ENCODE data around the gene MUSTN1.

The MUSTN1 gene

GRCh38 chr3:52834871-52835501, at the start of gene MUSTN1:
MUSTN1 (minus strand) TSS chr3:52835019; CDS start chr3:52834948, 71 bp downstream.
- H3K27ac ChIP-seq = no peak within 1 kb of the TSS
- TF ChIP-seq ZFX (IDR thresholded peaks at IDR 0.05; ENCODE audit: borderline replicate concordance) (no peak), CTCF (IDR thresholded peaks at IDR 0.05) (no peak)

- H3K27ac ChIP-seq = no peak overlapping the region
- TF ChIP-seq ZFX (IDR thresholded peaks at IDR 0.05; ENCODE audit: borderline replicate concordance) (no peak), CTCF (IDR thresholded peaks at IDR 0.05) (no peak)
Measured at GRCh38 chr3:52882377-52882776, 47.6 kb upstream of the MUSTN1 start.

GRCh38 chr3:52881871-52882270, 47.1 kb upstream of the MUSTN1 start:
- TF ChIP-seq ZFX (IDR thresholded peaks at IDR 0.05; ENCODE audit: borderline replicate concordance) = no peak
- no peak for TF ChIP-seq CTCF (IDR thresholded peaks at IDR 0.05)
- no peak overlapping the region for H3K27ac ChIP-seq

- no peak overlapping the region for H3K27ac ChIP-seq
- no peak for TF ChIP-seq ZFX (IDR thresholded peaks at IDR 0.05; ENCODE audit: borderline replicate concordance)
- no peak for TF ChIP-seq CTCF (IDR thresholded peaks at IDR 0.05)
Measured at GRCh38 chr3:52880474-52880873, 45.7 kb upstream of the MUSTN1 start.

GRCh38 chr3:52880047-52880446, 45.2 kb upstream of the MUSTN1 start:
- TF ChIP-seq ZFX (IDR thresholded peaks at IDR 0.05; ENCODE audit: borderline replicate concordance) (no peak), CTCF (IDR thresholded peaks at IDR 0.05) (no peak)
- no peak overlapping the region for H3K27ac ChIP-seq

GRCh38 chr3:52879581-52879980, 44.8 kb upstream of the MUSTN1 start:
- H3K27ac ChIP-seq = no peak overlapping the region
- no peak for TF ChIP-seq CTCF (IDR thresholded peaks at IDR 0.05)
- TF ChIP-seq ZFX (IDR thresholded peaks at IDR 0.05; ENCODE audit: borderline replicate concordance) = no peak

- TF ChIP-seq CTCF (IDR thresholded peaks at IDR 0.05) (no peak), ZFX (IDR thresholded peaks at IDR 0.05; ENCODE audit: borderline replicate concordance) (no peak)
- no peak overlapping the region for H3K27ac ChIP-seq
Measured at GRCh38 chr3:52879090-52879489, 44.3 kb upstream of the MUSTN1 start.
